ENCODE data around the gene MRGPRF. TPM values are rescaled to one million over a fixed set of nuclear protein-coding genes. Genes with fewer than 3 reads are reported as not detected.

Gene MRGPRF
- total RNA-seq, 1 experiment from 2014 or later = 0.61 TPM

DNA sequence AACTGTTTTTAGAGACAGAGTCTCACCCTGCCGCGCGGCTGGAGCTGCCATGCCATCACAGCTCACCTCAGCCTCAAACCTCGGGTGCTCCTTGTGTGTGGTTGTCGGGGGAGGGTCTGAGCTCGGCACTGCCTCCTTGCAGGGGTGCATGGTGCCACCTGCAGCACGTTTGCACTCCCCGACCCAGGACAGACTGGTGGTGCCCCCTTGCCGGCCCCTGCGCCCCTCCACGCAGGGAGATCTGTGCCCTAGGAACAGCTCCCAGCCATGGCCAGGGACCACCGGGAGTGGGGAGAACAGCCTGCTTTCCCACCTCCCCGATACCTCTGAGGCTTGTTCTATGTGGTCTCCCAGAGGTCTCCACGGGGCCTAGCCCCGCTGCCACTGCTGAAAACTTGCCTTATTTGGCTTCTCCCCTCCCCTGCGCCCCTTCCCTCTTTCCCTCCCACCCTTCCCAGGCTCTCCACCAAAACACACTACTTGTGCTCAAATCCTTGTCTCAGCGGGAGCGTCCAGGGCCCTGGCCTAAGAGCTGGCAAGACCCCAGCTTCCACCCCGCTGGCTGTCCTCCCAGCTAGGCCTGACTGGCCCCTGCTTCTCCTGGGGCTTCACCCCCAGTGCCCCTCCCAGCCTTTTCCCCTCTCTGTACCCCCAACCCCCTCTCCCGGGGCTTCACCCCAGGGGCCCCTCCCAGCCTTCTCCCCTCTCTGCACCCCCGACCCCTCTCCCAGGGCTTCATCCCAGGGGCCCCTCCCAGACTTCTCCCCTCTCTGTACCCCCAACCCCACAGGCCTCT is 22.3 kb upstream of the MRGPRF start:
- no peak for DNase-seq (ENCODE audit: low read depth, low spot score)
- in situ Hi-C loops (cut with HindIII; ENCODE audit: low pct_unique_long_range_greater_than_20kb, low sequenced_read_pairs) = no loop called here

DNA sequence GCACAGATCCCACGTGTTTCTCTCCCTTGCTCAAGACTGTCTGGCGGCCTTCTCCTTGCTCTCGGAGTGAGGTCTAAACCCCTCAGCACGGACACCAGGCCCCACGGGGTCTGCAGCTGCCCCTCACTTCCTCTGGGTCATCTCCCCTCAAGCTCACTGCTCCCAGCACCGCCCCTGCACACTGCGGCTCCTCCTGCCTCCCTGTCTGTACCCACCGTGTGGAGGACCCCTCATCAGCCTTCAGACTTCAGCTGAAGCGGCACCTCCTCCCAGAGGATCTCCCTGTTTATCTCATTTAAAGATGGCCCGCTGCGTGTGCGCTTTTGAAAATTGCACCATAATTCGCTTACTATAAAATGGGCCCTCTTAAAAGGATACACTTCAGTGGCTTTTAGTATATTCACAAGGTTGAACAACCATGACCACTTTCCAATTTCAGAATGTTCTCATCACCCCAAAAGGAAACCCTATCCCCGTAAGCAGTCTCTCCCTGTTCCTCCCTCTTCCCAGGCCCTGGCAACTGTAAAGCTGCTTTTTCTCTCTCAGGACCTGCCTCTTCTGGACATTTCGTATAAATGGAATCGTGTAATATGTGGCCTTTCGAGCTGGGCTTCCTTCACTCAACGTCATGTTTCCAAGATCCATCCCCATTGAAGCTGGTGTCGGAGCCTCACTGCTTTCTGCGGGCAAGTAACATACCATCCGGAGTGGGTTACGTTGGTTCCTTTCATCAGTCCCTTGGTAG is 21.2 kb upstream of the MRGPRF start:
- in situ Hi-C loops (cut with HindIII; ENCODE audit: low pct_unique_long_range_greater_than_20kb, low sequenced_read_pairs) = no loop called here
- DNase-seq (ENCODE audit: low read depth, low spot score) = no peak

DNA sequence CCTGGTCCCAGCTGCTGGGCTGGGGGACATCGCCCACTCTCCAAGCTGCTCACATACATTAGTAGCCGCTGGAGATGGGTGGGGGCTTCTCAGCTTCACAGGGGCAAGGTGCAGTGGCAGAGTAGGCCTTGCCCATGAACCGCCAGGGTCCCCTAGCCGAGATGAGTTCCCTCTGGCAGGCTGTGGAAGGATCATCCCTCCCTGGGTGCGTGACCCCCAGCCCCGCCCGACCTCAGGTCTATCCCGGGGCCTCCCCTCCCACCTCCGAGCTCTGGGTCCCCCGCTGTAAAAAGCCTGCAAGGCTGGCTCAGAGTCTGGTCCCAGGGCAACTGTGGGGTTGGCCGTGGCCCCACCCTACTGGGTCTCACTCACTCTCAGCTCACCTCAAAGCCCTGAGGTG is 20.4 kb upstream of the MRGPRF start:
- in situ Hi-C loops (cut with HindIII; ENCODE audit: low pct_unique_long_range_greater_than_20kb, low sequenced_read_pairs) = no loop called here
- DNase-seq (ENCODE audit: low read depth, low spot score) = no peak

DNA sequence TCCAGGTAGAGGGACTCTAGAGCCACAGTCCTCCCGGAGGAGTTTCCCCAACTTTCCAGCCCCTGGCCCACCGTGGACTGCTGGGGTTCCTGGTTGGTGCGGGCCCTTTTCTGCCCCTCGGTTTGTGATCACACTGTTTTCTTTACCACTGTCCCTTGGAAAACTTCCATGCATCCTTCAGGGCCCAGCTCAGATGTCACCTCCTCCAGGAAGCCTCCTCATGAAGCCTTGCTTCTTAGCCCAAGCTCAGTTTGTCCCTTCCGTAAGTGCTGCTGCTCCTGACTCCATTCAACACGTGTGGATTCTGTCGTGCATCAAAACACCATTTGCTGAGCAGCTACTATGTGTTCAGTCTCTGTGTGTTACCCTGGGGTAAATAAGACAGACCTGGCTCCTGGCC is 19.8 kb upstream of the MRGPRF start:
- in situ Hi-C loops (cut with HindIII; ENCODE audit: low pct_unique_long_range_greater_than_20kb, low sequenced_read_pairs) = no loop called here
- no peak for DNase-seq (ENCODE audit: low read depth, low spot score)

DNA sequence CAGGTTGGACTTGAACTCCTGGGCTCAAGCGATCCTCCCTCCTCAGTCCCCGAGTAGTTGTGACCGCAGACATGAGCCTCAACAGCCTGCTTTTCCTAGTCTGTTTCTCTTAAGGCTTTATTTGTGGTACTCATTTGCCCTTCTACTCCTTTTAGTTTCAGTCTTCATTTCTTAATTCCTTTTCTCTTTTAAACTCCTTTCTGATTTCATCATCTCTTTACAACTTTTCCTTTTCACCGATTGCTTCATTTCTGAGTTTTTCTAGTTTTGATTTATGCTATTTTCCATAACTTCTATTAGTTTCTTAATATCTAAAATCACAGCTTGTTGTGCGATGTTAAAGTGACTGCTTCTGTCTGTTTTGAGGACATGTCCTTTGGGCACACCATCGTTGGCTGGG is 17.3 kb upstream of the MRGPRF start:
- in situ Hi-C loops (cut with HindIII; ENCODE audit: low pct_unique_long_range_greater_than_20kb, low sequenced_read_pairs) = no loop called here
- no peak for DNase-seq (ENCODE audit: low read depth, low spot score)

DNA sequence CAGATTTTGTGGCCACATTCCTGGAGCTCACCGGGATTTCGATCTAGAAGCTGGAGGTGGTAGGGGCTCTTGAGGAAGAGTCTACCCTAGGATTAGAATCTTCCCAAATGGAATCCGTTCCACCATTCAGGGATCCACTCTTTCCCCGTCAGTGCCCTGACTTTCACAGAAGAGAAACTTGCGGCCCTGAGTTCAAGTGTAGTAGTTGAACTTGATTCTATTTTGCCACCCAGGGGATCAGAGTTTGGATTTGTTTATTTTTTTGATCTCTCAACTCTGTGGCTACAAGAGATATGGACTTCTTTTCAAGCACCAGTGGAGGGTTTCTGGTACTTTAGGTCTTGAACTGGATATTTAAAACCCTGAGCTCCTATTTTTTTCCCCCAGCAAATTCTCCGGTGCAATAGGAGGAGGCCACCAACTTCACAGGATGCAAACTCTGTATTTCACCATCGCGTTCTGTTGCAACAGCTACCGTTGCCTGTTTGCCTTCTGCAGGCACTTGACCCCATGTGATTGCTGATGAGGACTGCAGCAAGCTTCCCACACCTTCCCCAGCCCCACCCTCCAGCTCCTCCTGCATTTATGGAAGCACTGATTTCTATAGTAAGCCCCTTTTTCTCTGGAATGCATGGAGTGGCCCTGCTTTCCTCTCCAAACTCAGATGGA is 14.8 kb upstream of the MRGPRF start:
- peak; percentile 52 for DNase-seq (ENCODE audit: low read depth, low spot score)

DNA sequence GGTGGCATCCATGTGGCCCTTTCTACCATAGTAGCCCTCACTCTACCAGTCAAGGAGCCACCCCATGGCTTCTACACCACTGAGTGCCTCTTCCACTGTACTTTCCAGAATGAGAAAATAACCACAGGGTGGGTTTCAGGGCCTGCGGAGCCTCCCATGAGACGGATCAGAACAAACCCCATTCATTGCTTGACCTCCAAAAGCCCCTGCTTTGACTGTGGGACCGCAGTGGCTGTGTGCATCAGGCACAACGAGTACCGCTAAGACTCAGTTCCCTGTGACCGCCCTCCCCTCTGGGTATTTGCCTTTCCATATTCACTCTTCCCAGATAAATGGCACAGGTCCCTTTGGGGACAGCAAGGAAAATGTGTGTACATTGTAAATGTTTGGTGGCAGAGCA is 11.5 kb upstream of the MRGPRF start:
- no peak for DNase-seq (ENCODE audit: low read depth, low spot score)
- in situ Hi-C loops (cut with HindIII; ENCODE audit: low pct_unique_long_range_greater_than_20kb, low sequenced_read_pairs) = no loop called here

More for the DNA sequence above, 14.8 kb upstream of the MRGPRF start:
- in situ Hi-C loops (cut with HindIII; ENCODE audit: low pct_unique_long_range_greater_than_20kb, low sequenced_read_pairs) = no loop called here

DNA sequence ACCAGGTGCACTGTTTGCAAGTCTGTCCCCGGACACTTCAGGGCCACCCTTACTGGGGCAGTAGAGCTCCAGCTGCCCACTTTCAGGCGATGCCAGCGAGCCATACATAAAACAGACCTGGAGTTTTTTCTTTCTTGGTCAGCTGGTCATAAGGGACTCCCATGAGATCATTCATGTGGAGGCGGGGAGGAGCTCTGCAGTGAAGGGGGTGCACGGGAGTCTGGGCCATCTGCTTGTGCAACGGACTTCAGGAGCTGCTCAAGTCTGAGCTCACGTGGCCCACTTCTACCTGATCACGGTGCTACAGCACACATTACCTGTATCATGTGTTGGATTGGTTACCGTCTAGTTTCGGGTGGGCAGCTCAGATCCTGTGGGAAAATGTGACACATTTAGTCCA is 9.2 kb upstream of the MRGPRF start:
- in situ Hi-C loops (cut with HindIII; ENCODE audit: low pct_unique_long_range_greater_than_20kb, low sequenced_read_pairs) = no loop called here
- peak; percentile 40 for DNase-seq (ENCODE audit: low read depth, low spot score)

DNA sequence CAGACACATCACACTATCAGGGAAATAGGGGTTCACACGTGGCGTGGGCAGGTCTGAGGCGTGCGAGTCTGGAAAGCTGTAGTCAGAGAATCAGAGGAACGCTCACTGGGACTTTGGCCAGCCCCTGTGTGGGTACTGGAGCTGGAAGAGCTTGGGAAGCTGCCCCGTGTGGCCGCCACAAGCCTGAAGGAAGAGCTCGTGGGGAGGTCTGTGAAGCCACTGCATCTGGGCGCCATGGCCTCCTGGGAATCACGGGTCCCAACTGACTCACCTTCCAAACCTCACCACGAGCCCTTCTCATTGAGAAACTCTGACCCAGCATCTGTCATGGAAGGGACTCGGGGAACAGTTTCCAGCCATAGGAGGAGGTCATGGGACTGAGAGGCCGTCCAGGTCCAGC is 5.9 kb upstream of the MRGPRF start:
- DNase-seq (ENCODE audit: low read depth, low spot score) = no peak
- in situ Hi-C loops (cut with HindIII; ENCODE audit: low pct_unique_long_range_greater_than_20kb, low sequenced_read_pairs) = no loop called here

DNA sequence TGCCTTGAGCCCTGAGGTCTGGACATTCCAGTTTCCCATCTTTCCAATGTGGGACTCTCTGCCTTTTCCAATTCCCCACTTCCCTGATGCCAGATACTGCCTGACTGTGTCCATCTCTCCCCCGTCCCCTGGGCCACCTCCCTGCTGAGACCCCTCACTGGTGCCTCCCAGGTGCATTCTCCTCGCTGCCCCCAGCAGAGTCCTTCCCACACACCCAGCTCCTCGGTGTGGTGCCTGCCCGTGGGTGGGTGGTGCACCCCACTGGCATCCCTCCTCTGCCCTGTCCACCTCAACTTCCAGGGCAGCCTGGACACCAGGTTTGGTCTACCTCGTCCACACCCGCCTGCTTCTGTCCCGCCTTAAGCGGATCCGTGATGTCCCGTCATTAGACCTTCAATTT is 4.9 kb upstream of the MRGPRF start:
- in situ Hi-C loops (cut with HindIII; ENCODE audit: low pct_unique_long_range_greater_than_20kb, low sequenced_read_pairs) = no loop called here
- no peak for DNase-seq (ENCODE audit: low read depth, low spot score)

DNA sequence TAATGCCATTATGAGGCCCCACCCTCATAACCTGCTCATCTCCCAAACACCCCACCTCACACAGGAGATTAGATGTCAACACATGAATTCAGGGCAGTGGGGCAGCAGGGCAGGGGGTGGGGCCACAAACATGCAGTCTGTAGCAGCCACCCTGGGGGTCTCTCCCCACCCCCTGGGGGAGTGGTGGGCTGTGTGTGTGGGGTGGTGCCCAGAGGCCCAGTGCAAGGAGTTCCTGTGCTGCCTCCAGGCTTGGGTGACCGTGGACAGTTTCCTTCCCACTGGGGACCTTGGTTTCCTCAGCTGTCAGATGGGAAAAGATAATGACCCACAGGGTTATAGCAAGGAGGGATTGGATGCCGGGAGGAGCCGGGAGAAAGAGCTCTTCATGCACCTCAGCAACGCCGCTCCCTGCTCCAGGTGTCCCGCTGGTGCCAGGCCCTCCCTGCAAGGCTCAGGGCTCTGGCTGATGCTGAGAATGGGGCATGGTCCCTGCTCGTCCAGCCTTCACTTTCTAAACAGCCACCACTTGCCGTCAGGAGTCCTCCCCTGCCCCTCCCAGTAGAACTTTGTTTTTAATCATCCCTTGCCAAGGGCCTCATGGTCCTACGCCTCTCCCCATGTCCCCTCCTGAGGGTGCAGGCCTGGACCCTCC is 2.0 kb upstream of the MRGPRF start:
- in situ Hi-C loops (cut with HindIII; ENCODE audit: low pct_unique_long_range_greater_than_20kb, low sequenced_read_pairs) = no loop called here
- no peak for DNase-seq (ENCODE audit: low read depth, low spot score)

DNA sequence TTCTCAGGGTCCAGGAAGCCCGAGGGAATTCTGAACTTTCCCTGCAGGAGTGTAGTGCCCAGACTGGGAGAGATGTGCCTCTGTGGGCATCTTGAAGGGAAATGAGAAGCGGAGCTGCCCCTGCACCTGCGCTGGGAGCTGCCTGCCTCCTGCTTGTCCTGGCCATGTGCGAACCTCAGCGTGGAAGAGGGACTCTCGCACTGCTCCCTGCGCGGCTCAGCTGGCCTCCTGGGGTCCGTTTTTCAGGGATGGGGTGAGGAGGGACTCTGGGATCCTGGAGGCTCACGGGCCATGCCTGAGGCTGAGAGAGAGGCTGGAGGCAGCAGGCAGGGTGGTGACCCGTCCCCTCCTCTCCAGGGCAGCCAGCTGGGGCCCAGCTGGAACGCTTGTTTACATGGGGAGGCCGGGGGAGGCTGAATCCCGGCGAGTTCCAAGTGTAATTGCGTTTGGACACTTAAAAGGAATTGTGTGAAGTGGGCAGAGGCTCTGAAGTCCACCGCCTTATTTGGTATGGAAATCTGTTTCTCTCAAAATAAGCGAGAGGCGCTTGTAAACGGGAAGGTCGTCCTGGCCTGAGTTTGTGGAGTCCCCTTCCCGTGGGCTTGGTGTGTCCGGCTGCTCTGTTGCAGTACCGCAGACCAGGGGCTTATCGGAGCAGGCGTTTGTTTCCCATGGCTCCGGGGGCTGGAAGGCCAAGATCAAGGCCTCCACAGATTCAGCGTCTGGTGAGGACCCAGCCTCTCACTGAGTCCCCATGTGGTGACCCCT is 1.2 kb upstream of the MRGPRF start:
- DNase-seq (ENCODE audit: low read depth, low spot score) = no peak
- in situ Hi-C loops (cut with HindIII; ENCODE audit: low pct_unique_long_range_greater_than_20kb, low sequenced_read_pairs) = no loop called here

DNA sequence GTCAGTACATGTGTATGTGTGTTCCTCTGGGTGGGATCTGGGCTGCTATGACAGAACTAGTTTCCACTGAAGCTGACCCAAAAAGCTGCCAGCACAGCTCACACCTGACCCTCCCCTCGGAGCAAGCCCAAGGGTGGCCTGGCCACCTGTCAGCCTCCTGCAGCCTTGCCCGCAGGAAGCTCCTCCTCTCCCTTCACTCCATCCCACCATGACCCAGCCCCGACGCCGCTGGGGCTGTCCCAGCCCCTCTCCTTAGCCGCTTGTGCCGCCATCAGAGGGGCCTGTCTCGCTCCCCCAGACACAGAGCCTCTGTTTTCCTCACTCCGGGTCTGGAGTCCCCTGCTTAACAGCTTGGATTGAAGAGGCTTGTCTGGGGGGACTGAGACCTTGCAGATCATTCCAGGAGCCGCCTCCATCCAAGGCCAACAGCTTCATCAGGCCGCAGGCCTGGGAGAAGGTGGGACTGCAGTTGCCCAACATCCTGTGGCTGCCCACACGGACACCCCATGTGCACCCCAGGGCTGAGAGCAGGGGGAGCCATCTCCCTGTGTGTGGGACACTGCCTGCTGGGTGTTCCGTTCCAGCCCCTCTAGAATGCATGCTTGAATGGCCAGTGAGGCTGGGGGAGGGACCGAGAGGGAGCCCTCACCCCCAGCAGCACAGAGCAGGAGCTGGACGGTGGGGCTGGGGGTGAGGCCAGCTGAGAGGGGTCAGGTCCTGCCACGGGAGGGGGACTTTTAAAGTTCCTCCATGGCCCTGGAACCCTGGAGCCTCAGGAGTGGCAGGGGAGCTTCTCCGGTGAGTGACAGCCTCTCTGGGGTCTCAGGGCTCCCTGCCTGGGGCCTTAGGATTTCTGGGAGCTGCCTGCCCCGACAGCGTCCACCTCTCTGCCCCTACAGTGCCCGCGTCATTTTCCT is 696 bp downstream of the MRGPRF start:
- no peak for DNase-seq (ENCODE audit: low read depth, low spot score)
- in situ Hi-C loops (cut with HindIII; ENCODE audit: low pct_unique_long_range_greater_than_20kb, low sequenced_read_pairs) = no loop called here

DNA sequence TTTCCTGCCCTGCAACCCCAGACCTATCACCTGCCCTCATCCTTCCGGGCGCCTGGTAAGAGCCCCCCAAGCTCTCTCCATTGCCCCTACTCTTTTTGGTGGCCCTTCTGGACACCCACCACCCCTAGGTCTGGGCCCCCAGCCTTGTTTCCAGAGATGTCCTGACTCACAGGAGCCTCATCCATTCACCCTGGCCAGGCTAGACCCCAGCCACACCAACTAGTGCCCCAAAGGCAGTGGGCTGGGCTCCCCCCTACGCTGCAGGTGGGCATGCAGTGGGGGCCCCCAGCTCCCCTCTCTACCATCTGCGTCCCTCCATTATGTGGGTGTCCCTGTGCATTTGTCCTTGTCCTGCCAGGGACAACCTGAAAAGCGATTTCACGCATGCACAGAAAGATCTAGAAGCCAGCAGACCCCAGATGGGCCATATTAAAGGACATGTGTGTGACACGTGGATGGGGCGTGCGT is 1.4 kb downstream of the MRGPRF start:
- in situ Hi-C loops (cut with HindIII; ENCODE audit: low pct_unique_long_range_greater_than_20kb, low sequenced_read_pairs) = no loop called here
- DNase-seq (ENCODE audit: low read depth, low spot score) = no peak

DNA sequence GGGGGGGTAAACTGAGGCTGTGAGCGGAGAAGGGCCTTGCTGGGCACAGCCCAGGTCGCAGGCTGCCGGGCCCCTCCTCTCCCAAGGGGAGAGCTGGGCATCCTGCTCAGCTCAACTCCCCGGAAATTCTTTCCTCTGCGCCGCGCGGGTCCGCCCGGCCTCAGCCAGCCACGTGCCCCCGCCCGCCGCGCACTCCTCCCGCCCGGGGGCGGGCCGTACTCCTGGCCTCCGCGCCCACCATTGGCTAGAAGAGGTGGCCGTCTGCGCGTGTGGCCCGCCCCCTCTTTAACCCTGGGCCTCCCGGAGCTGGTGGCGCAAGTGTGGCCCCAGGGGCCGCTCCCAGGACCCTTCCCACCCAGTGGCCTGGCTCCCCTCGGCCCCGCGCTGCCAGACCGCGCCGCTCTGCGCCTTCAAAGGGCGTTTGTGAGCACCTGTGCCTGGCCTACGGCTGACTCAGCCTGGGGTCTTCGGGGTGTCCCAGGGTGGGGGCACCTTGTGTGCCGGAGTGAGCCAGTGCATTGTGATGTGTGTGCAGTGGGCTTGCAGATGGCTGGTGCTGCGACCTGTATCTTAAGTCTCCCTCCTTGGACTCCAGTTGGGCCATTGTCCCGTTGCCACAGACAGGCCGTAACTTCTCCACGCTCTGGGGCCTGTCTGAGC is 2.0 kb downstream of the MRGPRF start:
- in situ Hi-C loops (cut with HindIII; ENCODE audit: low pct_unique_long_range_greater_than_20kb, low sequenced_read_pairs) = no loop called here
- peak; percentile 91 for DNase-seq (ENCODE audit: low read depth, low spot score)

DNA sequence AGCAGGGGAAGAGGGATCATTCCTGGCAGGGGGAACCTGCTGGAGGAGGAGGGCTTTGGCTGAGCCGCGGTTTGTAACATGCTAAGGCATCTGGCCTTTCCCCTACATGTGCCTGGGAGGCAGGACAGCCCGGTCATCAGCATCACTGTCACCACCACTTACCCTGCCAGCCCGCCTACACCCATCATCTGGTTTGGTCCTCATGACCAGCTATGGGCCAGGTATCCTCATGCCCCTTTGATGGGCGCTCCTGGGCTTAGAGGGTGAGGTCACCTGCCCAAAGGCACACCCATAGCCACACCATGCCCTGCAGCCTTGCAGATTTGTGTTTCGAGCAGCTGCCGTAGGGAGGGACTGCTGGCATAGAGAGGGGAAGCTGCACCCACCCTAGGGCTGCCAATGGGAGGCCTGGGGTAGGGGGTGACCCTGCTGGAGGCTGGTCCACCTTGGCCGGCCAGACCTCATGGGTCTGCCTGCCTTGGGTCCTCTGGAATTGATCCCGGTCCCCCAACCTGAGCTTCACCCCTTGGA is 2.6 kb downstream of the MRGPRF start:
- no peak for DNase-seq (ENCODE audit: low read depth, low spot score)
- in situ Hi-C loops (cut with HindIII; ENCODE audit: low pct_unique_long_range_greater_than_20kb, low sequenced_read_pairs) = no loop called here
